Activated CD8-positive, alpha-beta memory T cell treated with anti-CD3 and anti-CD28 coated beads for 4 hours (primary cell): ENCODE data around the gene RGL1.
"Not testable (repeated sequence)": the region's sequence is repeated elsewhere in the genome, so short reads cannot be mapped to it uniquely, and the experiment has no call there.

Experiments
- DNase-seq, 2 donors: peaks; one replicate each; pipeline ENCODE4 v3.0.0-alpha.2; 2020; ENCODE audit warnings: low read depth in 2 of 2

The RGL1 gene

DNA sequence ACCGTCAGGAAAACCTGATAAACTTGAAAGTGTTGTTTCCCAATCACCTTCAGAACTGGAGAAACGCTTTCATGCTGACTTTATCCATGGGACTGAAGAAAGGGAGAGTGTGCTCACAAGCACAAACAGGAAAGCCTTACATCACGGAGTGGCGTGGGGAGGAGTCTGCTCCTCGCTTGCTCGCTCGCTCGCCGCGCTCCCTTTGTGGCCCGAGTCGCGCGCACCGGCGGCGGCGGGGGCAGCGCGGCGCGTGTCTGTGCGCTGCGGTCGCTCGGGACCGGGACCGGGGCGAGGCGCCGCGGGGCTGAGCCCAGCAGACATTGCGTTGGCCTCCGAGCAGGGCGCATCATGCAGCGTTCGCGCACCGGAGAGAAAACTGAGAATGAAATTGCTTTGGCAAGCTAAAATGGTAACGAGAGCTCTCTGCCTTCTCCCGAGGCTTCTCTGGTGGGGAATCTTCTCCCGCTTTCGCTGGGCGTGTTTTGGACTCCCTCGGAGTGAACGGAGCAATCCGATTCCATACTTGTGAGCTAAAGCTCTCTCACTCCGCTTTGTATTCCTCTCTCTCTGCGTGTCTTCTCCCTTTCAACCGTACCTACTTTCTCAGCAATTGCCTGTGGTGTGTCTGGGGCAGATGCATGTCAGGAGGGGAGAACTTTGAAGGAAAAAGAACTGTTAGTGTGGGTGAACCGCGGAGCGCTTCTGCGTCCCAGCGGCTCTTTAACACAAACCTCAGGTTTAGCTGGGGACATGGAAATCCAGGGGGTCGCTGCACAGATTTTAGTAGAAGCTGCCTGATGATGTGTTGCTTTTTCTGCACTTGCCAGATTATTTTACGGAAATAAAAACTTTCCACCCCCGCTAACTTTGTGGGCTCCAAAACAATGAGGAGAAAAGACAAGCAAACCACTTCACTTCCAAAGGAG, at the start of gene RGL1:
Gene RGL1 (plus strand): TSS at position 205 of the 926 bp plus-strand sequence. CDS start 178 bp downstream, at position 383.
- DNase-seq: no peak

DNA sequence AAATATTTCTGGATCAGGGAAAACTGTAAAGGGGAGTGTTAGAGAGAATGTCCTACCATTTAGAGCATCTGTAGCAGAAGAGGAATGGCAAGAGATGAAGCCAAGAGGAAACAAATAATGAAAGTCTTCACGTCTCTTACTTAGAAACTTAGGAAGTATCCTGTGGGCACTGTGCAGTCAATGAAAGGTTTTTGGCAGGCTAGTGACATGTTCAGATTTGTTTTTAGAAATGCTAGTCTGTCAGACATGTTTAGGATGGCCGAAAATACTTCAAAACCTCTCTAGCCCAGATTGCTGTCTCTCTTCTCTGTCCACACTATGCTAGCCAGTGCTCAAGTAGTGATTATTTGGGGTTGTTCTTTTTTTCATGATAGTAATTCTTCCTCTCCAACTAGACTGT, 48.6 kb upstream of the RGL1 start:
- no peak for DNase-seq

DNA sequence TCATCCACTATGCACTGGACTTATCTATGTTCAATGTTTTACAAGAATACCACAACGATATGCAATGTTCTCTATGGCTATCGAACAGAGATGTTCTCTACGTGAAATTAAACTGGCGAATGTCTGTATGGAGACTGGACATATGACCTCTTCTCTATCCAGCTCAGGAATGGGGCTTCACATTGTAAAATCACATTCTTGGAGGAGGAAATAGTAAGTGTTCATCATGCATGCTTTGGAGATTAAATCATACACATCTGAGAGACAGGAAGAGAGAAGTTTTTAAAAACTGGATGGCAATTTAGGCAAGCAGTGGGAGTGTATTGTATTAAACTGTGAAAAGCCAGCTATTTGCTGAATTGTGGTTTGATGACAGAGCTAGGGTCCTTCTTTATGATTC, 47.9 kb upstream of the RGL1 start:
- no peak for DNase-seq

DNA sequence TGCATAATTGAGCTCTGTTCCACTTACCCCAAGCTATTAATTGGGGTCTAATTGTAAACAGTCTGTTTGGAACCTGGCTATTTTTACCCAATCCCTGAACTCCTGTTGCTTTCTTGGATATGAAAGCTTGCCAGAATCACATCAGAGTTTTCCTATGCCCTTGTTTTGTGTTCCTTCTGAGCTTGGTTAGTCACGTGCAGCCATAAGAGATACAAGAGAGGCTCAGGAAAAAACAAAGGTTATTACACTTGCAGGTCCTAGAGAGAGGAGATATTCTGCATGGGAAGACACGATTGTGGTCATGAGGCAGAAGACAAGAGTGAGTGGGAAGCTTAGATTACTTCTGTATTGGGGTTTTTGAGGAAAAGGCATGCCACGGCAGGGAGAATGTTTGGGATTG, 46.0 kb upstream of the RGL1 start:
- DNase-seq: no peak

DNA sequence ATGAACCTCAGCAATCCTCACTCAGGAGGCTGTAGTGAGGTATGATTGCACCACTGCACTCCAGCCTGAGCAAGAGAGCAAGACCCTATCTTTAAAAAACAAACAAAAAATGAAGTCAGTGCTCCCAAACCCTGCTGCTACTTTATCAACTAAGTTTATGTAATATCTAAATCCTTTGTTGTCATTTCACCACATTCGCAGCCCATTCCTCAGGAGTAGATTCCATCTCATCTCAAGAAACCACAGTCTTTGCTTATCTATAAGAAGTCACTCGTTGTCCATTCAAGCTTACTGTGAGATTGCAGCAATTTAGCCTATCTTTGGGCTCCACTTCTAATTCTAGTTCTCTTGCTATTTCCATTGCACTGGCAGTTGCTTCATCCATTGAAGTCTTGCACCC, 44.3 kb upstream of the RGL1 start:
- no peak for DNase-seq

DNA sequence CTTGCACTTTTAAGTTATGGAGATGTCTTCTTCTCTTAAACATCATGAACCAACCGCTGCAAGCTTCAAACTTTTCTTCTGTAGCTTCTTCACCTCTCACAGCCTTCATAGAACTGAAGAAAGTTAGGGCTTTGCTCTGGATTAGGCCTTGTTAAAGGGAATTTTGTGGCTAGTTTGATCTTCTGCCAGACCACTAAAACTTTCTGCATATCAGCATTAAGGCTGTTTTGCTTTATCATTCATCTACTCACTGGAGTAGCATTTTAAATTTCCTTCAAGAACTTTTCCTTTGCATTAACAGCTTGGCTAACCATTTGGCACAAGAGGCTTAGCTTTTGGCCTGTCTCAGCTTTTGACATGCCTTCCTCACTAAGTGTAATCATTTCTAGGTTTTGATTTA, 43.0 kb upstream of the RGL1 start:
- DNase-seq: no peak

DNA sequence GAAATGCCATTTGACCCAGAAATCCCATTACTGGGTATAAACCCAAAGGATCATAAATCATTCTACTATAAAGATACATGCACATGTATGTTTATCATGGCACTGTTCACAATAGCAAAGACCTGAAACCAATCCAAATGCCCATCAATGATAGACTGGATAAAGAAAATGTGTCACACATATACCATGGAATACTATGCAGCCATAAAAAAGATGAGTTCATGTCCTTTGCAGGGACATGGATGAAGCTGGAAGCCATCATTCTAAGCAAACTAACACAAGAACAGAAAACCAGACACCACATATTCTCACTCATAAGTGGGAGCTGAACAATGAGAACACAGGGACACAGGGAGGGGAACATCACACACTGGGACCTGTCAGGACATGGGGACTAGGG, 42.1 kb upstream of the RGL1 start:
- not testable (repeated sequence) for DNase-seq

DNA sequence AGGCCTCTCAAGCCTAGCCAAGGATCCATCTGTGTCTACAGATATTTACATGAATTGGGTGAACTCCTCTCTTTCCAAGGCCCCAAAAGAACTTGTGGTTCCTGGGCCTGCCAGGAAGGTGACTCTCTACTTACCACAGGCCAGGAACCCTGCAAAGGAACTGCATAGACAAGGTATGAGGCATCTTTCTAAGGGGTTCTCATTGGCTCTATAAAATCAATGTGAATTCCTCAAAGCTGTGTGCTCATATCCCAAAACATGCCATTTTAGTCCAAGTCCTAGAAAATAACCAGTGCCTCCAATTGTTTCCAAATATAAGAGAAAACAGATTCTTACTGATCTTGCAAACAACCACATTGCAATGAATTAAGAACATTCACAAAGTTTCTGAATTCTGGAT, 39.9 kb upstream of the RGL1 start:
- DNase-seq: no peak

DNA sequence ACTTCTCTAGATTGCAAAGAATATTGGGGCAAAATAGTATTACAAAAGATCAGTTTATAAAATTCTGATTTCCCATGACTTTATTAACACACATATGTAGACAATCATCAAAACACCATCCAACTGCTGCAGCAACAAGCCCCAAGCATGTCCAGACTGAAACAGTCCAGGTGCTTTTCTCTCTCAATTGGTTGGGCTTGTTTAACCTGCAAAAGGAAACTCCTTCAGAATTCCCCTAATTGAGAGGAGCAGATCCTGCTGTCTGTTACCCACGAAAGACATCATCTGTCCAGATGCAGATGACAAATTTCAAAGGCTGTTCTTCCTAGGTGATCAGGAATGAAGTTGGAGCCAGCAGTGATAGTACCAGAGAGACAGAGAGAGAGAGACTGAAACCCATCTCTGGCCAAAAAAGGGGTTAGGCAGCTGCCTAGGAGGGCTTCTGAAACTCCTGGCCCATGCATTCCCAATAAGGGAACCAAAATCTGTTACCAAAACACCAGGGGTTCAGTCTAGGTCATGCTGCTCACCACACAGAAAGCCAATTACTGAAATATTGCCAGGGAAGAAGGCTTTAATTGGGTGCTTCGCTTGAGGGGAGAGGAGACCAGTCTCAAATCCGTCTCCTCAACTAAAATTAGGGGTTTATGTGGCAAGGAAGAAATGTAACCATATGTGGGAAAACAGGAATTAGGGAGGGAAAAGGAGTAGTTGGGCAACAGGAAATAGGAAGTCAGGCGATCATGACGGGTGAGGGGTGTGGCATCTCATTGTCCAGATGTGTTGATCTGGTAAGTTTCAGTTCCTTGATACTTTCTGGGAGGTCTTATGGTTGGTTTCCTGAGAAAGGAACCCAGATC, 34.7 kb upstream of the RGL1 start:
- no peak for DNase-seq

DNA sequence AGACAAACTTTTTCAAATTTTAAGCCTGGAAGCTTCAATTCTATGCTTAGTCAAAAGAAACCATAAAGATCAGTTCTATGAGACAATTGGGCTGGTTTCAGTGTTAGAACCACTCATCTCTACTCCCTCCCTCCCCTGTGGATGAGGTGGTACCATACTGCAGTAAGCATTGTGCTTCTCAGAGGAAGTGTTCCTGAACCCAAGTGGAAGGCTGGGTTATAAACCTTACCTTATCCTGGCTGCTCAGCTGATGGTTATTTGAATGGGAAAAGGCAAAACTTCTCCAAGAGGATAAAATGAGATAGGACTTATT, 34.1 kb upstream of the RGL1 start:
- no peak for DNase-seq

DNA sequence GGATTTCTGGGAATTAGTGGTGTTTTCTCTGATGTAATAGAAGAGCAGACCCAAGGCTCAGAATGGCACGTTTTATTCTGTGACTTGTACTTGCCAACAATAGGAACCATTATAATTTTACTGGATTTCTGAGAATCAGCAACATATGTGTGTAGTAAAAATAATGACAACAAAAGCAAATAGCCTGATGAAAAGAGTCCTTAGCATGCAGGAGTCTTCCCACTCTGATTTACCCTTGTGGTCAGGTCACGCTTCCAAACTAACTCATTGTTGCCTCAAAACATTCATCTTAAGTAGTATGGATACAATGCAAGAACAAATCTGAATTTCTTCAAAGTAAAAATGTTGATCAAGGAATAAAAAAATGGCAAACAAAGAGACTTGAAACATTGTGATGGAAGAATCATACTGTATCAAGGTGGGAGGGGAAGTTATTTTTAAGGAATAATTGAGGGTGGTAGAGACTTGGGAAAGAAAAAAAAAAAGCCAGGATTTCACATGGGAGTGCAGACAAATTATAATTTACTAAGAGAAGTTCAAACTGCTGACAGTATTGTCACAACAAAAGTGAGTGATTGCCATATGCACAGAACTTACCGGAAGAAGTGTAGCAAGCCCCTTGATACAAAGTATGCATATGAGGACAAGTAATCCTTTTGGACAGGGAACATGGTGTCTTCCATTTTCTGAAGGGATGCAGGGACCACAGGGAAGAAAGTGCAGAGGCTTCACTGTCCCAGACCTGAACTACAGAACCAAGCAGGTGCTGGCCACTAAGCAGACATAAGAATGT, 31.2 kb upstream of the RGL1 start:
- DNase-seq: no peak

DNA sequence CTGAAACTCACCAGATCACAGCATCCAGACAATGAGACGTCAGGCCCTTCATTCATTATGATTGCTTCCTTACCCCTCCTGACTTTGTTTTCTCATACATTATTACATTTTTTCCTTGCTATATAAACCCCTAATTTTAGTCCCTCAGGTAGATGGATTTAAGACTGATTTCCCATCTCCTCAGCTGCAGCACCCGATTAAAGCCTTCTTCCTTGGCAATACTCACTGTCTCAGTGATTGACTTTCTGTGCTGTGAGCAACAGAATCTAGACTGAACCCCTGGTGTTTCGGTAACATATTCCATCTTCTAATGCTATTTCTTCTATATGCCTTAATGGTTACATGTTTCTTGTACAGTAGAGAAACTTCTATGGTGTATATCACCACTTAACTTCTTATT, 30.0 kb upstream of the RGL1 start:
- DNase-seq: no peak

DNA sequence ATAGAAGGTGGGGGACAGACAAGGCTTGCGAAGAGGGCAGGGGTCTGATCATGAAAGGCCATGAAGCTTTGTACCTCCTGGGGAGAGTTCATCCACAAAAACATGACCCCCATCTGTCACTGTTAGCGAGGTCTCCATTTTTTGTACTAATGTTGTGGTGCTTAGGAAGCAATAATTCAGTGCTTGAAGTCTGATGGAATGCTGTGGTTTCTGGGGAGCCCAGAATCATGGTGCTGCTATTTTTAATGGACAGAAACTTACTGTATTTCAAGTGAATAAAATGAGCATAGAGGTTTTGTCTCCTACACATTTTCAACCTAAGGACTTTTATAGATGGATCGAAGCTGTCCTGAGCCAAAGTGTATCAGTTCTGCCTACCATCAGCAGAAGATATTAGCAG, 28.2 kb upstream of the RGL1 start:
- no peak for DNase-seq

DNA sequence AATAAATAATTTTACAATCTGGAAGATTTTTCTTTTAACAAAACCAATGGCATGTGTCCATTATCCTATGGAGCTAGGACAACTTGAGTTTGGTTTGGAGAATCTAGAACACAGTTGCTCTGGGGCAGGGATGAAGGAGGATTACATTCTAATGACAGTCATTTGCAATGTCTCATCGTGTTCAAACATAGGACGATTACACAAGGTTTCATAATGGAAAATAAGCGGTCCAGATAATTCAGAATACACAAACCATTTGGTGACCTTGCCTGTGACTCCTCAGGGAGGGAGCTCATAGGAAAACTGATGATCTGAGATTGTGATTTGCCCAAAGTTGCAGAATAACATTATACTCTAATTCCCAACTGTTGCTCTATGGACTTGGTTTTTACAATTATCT, 27.6 kb upstream of the RGL1 start:
- no peak for DNase-seq

DNA sequence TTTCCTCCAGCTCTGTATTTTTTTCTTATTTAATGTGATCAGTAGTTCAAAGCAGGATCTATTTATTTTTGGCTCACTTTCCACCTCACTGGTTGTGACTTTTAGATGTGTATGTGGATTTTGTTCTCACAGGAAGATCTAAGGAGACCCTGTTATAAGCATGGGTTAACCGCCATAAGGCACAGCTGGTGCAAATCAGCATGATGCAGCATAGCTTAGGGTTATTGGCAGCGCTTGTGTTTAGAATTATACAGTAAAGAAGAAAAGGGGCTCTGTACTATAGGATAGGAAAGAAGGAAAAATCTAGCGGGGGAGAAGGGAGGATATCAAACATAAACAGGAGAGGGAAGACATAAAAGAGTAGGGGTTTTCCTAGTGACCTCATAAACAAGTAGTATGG, 26.9 kb upstream of the RGL1 start:
- no peak for DNase-seq

DNA sequence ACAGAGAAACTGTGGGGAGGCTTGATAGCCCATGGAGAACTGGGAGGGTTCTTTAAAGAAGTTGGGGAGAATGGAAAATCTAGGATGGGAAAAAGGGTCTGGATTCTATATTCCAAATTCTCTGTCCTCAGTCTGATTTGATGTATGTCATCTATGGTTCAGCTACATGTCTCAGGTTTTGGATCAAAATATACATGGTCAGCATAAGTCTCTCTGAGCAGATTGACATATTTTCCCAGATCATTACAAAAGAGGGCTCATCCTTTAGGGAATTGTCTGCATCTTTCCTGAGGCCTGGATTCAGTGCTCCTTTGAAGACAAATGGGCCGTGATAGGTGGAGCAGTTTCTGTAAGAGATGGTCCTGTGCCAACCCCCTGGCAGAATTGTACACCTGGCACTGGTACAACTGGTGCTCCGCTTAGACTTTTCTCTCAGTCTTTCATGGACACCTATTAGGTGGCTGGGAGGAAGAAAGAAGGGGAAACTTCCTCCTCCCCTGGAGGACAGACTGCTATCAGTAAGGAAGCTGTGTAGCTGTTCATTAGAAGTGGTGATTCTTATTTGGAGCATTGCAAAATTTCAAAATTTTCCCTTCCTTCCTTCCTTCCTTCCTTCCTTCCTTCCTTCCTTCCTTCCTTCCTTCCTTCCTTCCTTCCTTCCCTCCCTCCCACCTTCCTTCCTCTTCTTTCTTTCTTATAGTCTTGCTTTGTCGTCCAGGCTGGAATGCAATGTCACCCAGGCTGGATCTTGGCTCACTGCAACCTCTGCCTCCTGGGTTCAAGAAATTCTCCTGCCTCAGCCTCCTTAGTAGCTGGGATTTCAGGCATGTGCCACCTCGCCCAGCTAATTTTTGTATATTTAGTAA, 26.1 kb upstream of the RGL1 start:
- no peak for DNase-seq

DNA sequence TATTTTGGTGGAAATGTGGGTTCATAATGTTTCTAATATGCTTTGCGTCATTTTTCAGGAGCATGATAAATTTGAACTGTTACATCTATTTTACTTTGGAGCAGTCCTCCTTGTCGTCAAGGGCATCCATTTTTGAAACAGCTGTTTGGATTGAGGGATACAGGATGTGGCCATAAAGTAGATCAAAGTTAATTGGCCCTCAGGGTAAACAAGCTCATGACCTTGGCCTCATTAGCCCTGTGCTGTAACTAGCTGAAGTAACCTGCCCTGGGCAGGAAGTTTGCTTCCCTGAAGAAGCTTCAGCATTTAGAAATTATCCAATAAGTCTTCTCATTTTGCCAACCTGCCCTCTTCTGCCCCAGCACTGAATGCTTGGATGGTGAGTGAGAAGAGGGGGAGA, 24.8 kb upstream of the RGL1 start:
- no peak for DNase-seq

DNA sequence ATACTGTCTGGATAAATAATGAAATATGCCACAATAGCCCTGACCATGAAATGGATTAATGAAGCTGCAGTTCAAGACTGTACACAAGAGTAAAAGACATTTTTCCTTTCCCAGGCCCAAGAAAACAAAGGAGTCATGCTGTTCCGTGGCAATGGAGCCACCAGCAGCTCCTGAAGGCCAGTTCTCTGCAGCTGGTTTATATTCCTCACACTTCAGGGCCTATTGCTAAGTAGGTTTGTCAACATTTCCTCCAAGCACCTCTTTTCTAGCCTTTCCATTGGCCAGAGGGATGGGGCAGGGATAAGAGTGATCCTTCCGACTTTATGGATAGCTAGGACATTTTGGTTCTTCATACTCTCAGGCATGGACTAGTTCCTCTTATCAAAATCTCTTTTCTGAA, 24.2 kb upstream of the RGL1 start:
- DNase-seq: no peak

DNA sequence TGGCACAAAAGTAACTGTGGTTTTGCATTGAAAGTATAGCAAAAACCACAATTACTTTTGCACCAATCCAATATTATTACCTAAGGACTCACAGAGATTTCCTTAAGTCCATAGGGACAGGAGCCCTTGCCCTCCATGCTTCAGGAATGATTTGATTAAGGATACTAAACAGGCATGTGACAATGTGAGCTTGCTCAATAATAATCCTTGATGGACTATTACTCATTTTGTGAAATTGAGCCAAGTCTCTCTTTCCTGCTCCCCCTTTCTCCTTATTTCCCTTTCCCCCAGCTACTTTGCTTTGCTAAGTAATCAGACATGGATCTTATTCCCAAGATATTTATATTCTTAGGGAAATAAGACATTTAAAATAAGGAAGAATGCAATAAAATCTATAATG, 21.6 kb upstream of the RGL1 start:
- no peak for DNase-seq

DNA sequence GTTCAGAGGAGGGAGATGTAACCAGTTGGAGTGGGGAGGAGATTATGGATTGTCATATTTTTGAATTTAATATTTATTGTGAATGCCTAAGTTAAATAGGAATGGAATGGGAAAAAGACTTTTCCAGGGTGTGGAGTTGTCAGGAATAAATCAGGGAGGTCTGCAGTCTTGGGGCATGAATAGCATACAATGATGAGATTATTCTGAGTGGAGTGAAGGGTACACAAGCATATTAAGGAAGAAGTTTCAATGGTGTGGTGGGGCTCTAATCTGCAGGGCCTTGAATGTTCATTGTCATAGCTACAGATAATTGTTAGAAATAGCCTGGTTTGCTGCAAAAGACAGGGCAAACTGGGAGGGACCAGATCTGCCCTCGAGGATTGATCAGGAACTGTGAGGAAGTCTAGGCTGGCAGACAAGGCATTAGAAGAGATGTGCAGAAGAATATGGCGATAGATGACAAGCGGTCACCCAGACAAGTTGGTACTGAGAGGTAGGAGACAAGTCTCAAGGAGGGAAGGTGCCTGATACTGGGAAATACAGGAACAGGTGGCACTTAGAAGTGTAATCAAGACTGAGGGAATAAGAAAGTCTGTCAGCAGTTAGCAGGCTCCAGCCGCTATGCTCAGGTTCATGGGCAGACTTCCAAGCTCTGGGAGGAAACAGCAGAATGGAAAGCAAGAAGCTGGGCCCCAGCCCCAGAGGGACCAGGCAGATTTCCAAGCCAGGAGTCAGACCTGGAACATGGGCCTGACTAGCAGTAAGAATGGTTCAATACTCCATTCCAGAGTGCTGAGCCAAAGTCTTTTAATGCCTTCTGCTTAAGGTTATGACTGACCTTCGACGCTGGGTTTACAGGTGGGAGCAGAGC, 20.9 kb upstream of the RGL1 start:
- DNase-seq: no peak
